H9 (cell line): ENCODE data around the gene DGKE. TPM values are rescaled to one million over a fixed set of nuclear protein-coding genes. Genes with fewer than 3 reads are reported as not detected.

Experiments
- DNase-seq: peaks from one replicate; pipeline ENCODE4 v3.0.0-alpha.2; 2017
- H2AFZ ChIP-seq: one replicate; pipeline ENCODE4 v1.6.1; 2013; ENCODE audit warnings: mild to moderate bottlenecking, low read length, control low read depth, moderate library complexity
- H2AK5ac ChIP-seq: 2 replicates; pipeline ENCODE4 v1.6.1; 2013; ENCODE audit warnings: low read length, control low read depth, mixed read lengths; ENCODE audit not compliant: insufficient read length
- H2BK120ac ChIP-seq: one replicate; pipeline ENCODE4 v1.6.1; 2013; ENCODE audit warnings: low read depth, mild to moderate bottlenecking, low read length, control low read depth, inconsistent platforms; ENCODE audit not compliant: poor library complexity, severe bottlenecking
- H2BK12ac ChIP-seq: 2 replicates; pipeline ENCODE4 v1.6.1; 2013; ENCODE audit warnings: low read length, control low read depth, mixed read lengths, low read depth; ENCODE audit not compliant: insufficient read length
- H2BK15ac ChIP-seq: 2 replicates; pipeline ENCODE4 v1.6.1; 2013; ENCODE audit warnings: low read depth, low read length, control low read depth
- H2BK20ac ChIP-seq: one replicate; pipeline ENCODE4 v1.6.1; 2013; ENCODE audit warnings: low read depth, mild to moderate bottlenecking, low read length, control low read depth, inconsistent platforms; ENCODE audit not compliant: poor library complexity, severe bottlenecking
- H2BK5ac ChIP-seq: 2 replicates; pipeline ENCODE4 v1.6.1; 2013; ENCODE audit warnings: low read length, control low read depth, mixed read lengths; ENCODE audit not compliant: insufficient read length
- H3K14ac ChIP-seq: 2 replicates; pipeline ENCODE4 v1.6.1; 2013; ENCODE audit warnings: low read length, control low read depth; ENCODE audit not compliant: insufficient read depth
- H3K18ac ChIP-seq: 2 replicates; pipeline ENCODE4 v1.6.1; 2013; ENCODE audit warnings: low read depth, mild to moderate bottlenecking, mixed read lengths, low read length, control low read depth; ENCODE audit not compliant: insufficient read length
- H3K23ac ChIP-seq: 2 replicates; pipeline ENCODE4 v1.6.1; 2013; ENCODE audit warnings: low read length, control low read depth, mixed read lengths, low read depth; ENCODE audit not compliant: insufficient read length
- H3K23me2 ChIP-seq: 2 replicates; pipeline ENCODE4 v1.6.1; 2013; ENCODE audit warnings: low read depth, mild to moderate bottlenecking, mixed read lengths, low read length, control low read depth; ENCODE audit not compliant: insufficient read length, poor library complexity, severe bottlenecking
- H3K27ac ChIP-seq: 2 replicates; pipeline ENCODE4 v1.5.1; 2013; ENCODE audit warnings: low read length, control low read depth, mixed read lengths, low read depth; ENCODE audit not compliant: insufficient read length
- H3K27me3 ChIP-seq: 2 replicates; pipeline ENCODE4 v1.6.1; 2013; ENCODE audit warnings: low read length, control low read depth, inconsistent platforms; ENCODE audit not compliant: insufficient read depth
- H3K4ac ChIP-seq: 2 replicates; pipeline ENCODE4 v1.6.1; 2013; ENCODE audit warnings: low read depth, mild to moderate bottlenecking, control low read depth, inconsistent platforms, low read length, moderate library complexity
- H3K4me1 ChIP-seq: 2 replicates; pipeline ENCODE4 v1.6.1; 2013; ENCODE audit warnings: low read length, control low read depth, inconsistent platforms; ENCODE audit not compliant: insufficient read depth
- H3K4me2 ChIP-seq: 2 replicates; pipeline ENCODE4 v1.6.1; 2013; ENCODE audit warnings: low read length, control low read depth, mixed read lengths; ENCODE audit not compliant: insufficient read length, insufficient read depth
- H3K56ac ChIP-seq: 2 replicates; pipeline ENCODE4 v1.6.1; 2013; ENCODE audit warnings: low read depth, mild to moderate bottlenecking, mixed read lengths, low read length, control low read depth; ENCODE audit not compliant: insufficient read length
- H3K79me1 ChIP-seq: 2 replicates; pipeline ENCODE4 v1.6.1; 2013; ENCODE audit warnings: low read depth, mild to moderate bottlenecking, moderate library complexity, low read length, control low read depth, inconsistent platforms; ENCODE audit not compliant: insufficient read depth, poor library complexity, severe bottlenecking
- H3K79me2 ChIP-seq: 2 replicates; pipeline ENCODE4 v1.6.1; 2013; ENCODE audit warnings: low read length, control low read depth, inconsistent platforms; ENCODE audit not compliant: insufficient read depth
- H3K9ac ChIP-seq: 2 replicates; pipeline ENCODE4 v1.6.1; 2013; ENCODE audit warnings: low read length, control low read depth, mixed read lengths; ENCODE audit not compliant: insufficient read length; ENCODE audit errors: extremely low read depth
- H3K9me3 ChIP-seq: one replicate; pipeline ENCODE4 v1.6.1; 2013; ENCODE audit warnings: low read depth, low read length, inconsistent platforms; ENCODE audit not compliant: control insufficient read depth
- H3T11ph ChIP-seq: one replicate; pipeline ENCODE4 v1.6.1; 2013; ENCODE audit warnings: mild to moderate bottlenecking, low read length, control low read depth, inconsistent platforms
- H4K20me1 ChIP-seq: one replicate; pipeline ENCODE4 v1.6.1; 2013; ENCODE audit not compliant: control insufficient read depth, insufficient read length, insufficient read depth
- H4K5ac ChIP-seq: 2 replicates; pipeline ENCODE4 v1.6.1; 2013; ENCODE audit warnings: low read depth, mild to moderate bottlenecking, mixed read lengths, low read length, control low read depth; ENCODE audit not compliant: insufficient read length
- H4K8ac ChIP-seq: replicated peaks from 2 replicates; pipeline ENCODE4 v1.6.1; 2013; ENCODE audit warnings: low read length, control low read depth, mixed read lengths, low read depth; ENCODE audit not compliant: insufficient read length
- H4K91ac ChIP-seq: 2 replicates; pipeline ENCODE4 v1.6.1; 2013; ENCODE audit warnings: low read depth, mild to moderate bottlenecking, moderate library complexity, mixed read lengths, low read length, control low read depth; ENCODE audit not compliant: insufficient read length
- H3K27ac Mint-ChIP-seq, 3 experiments: 2 replicates in 2 of 3; 3 replicates in 1 of 3; pipeline ENCODE4 v1.8.0; 2020 to 2021; ENCODE audit warnings: mixed read lengths in 3 of 3, mild to moderate bottlenecking in 1 of 3, moderate library complexity in 1 of 3
- H3K27me3 Mint-ChIP-seq: 2 replicates; pipeline ENCODE4 v1.8.0; 2021; ENCODE audit warnings: low read depth, mild to moderate bottlenecking, moderate library complexity, mixed read lengths
- H3K36me3 Mint-ChIP-seq, 3 experiments: 2 replicates in 2 of 3; 3 replicates in 1 of 3; pipeline ENCODE4 v1.8.0; 2020 to 2021; ENCODE audit warnings: low read depth in 3 of 3, mixed read lengths in 3 of 3; ENCODE audit not compliant: insufficient read depth in 1 of 3
- H3K4me1 Mint-ChIP-seq, 2 experiments: 2 replicates each; pipeline ENCODE4 v1.8.0; 2020; ENCODE audit warnings: mixed read lengths in 2 of 2
- H3K4me3 Mint-ChIP-seq, 2 experiments: 2 replicates in 1 of 2; 3 replicates in 1 of 2; pipeline ENCODE4 v1.8.0; 2020 to 2021; ENCODE audit warnings: mild to moderate bottlenecking in 2 of 2, mixed read lengths in 2 of 2, moderate library complexity in 1 of 2
- H3K9me3 Mint-ChIP-seq, 2 experiments: 2 replicates in 1 of 2; 3 replicates in 1 of 2; pipeline ENCODE4 v1.8.0; 2020; ENCODE audit warnings: mild to moderate bottlenecking in 2 of 2, mixed read lengths in 2 of 2, moderate library complexity in 1 of 2
- WGBS: extraction: QIAGEN DNeasy Blood & Tissue Kit; methylation state at CpG from one replicate; pipeline ENCODE4 v1.1.7; 2013; ENCODE audit warnings: missing lambda C conversion rate, low lambda C conversion rate, mixed read lengths; ENCODE audit not compliant: insufficient read length; ENCODE audit errors: extremely low coverage; 5-methylcytosine and 5-hydroxymethylcytosine counted together
- total RNA-seq: library from RNA; stranded (reverse); gene quantifications from 2 replicates; pipeline ENCODE4 v1.2.1, GENCODE V29; 2021
- TF ChIP-seq, protein P1 (sequence below): fragments of 200-600 bp; sonication (generic); conservative IDR thresholded peaks from 3 replicates; pipeline ENCODE4 v1.8.0; 2021; ENCODE audit warnings: antibody characterized with exemption, mild to moderate bottlenecking

DGKE gene
- total RNA-seq, 1 experiment from 2014 or later = 4.9 TPM

GRCh38 chr17:56881685-56882295 is 47.8 kb downstream of the DGKE start:
- H3K79me1 ChIP-seq = no peaks in the 10 kb centered on the region
- H4K5ac ChIP-seq = no peak overlapping the region
- no peak overlapping the region for H3K4ac ChIP-seq
- no peak overlapping the region for H2BK20ac ChIP-seq
- H2BK5ac ChIP-seq = no peak overlapping the region
- no peak overlapping the region for H3T11ph ChIP-seq
- no peak overlapping the region for H2AFZ ChIP-seq
- no CpG with 5 or more reads among the region's 3 CpGs for WGBS
- H3K27ac Mint-ChIP-seq = no peak overlapping the region
- no peaks in the 10 kb centered on the region for H3K23me2 ChIP-seq
- no peak overlapping the region for H3K27ac ChIP-seq
- H3K9ac ChIP-seq = no peak overlapping the region
- peaks cover 0 to 4% of the 10 kb centered on the region in 2 experiments; a peak in 4 of 5 replicates for H3K9me3 Mint-ChIP-seq
- H3K56ac ChIP-seq = no peak overlapping the region
- no peak overlapping the region for H3K23ac ChIP-seq
- no peak overlapping the region for H3K4me2 ChIP-seq
- H3K4me1 Mint-ChIP-seq = peaks cover 2 to 7% of the 10 kb centered on the region in 2 experiments
- H2BK12ac ChIP-seq = no peak overlapping the region
- no peak overlapping the region for H4K91ac ChIP-seq
- H3K4me3 Mint-ChIP-seq = no peak overlapping the region
- peaks cover 2% of the 10 kb centered on the region for H3K27me3 Mint-ChIP-seq
- no peaks in the 10 kb centered on the region for H3K27me3 ChIP-seq
- peaks cover 6 to 8% (median 8%) of the 10 kb centered on the region in 3 experiments; a peak in 5 of 7 replicates for H3K36me3 Mint-ChIP-seq
- no peaks in the 10 kb centered on the region for H4K20me1 ChIP-seq
- H2AK5ac ChIP-seq = no peak overlapping the region
- DNase-seq = no peak
- H3K79me2 ChIP-seq = no peaks in the 10 kb centered on the region
- no peak overlapping the region for H3K14ac ChIP-seq
- no peak overlapping the region for H3K18ac ChIP-seq
- no peaks in the 10 kb centered on the region for H3K9me3 ChIP-seq
- no peak overlapping the region for H2BK15ac ChIP-seq
- no peak overlapping the region for H2BK120ac ChIP-seq
- no peak overlapping the region for H4K8ac ChIP-seq
- TF ChIP-seq, protein P1, sequence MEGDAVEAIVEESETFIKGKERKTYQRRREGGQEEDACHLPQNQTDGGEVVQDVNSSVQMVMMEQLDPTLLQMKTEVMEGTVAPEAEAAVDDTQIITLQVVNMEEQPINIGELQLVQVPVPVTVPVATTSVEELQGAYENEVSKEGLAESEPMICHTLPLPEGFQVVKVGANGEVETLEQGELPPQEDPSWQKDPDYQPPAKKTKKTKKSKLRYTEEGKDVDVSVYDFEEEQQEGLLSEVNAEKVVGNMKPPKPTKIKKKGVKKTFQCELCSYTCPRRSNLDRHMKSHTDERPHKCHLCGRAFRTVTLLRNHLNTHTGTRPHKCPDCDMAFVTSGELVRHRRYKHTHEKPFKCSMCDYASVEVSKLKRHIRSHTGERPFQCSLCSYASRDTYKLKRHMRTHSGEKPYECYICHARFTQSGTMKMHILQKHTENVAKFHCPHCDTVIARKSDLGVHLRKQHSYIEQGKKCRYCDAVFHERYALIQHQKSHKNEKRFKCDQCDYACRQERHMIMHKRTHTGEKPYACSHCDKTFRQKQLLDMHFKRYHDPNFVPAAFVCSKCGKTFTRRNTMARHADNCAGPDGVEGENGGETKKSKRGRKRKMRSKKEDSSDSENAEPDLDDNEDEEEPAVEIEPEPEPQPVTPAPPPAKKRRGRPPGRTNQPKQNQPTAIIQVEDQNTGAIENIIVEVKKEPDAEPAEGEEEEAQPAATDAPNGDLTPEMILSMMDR = no peak
- 0 out of 2 replicates have a peak, but pooled peaks cover 3% of the 10 kb centered on the region for H3K4me1 ChIP-seq
